RWPE1 (cell line): ENCODE data around the gene CD300A.

Source experiments
- CTCF ChIA-PET: fragments of 350-600 bp; sonication (Branson Sonifier 250); formaldehyde crosslinking; extraction: SDS; loops from one replicate; lab custom pipeline; 2021; lab: Yijun Ruan, JAX
- POLR2A ChIA-PET: fragments of 400-600 bp; formaldehyde crosslinking; extraction: SDS; loops from one replicate; lab custom pipeline; 2020; ENCODE audit warnings: antibody characterized with exemption; ENCODE audit not compliant: low non-redundant PET; lab: Yijun Ruan, JAX
- DNase-seq: peaks from one replicate; pipeline ENCODE4 v3.0.0; 2012; ENCODE audit warnings: low spot score
- H3K27ac ChIP-seq: fragments of 450-650 bp; 2 replicates; pipeline ENCODE4 v1.5.1; 2017
- TF ChIP-seq, protein P1 (sequence below): fragments of 450-650 bp; conservative IDR thresholded peaks from 2 replicates; pipeline ENCODE4 v1.5.1; 2017; ENCODE audit warnings: low read depth, mild to moderate bottlenecking

Gene CD300A

GRCh38 chr17:74466111-74466827 is at the start of gene CD300A:
Gene CD300A (plus strand): TSS chr17:74466634. CDS start chr17:74466704, 70 bp downstream.
- TF ChIP-seq, protein P1, sequence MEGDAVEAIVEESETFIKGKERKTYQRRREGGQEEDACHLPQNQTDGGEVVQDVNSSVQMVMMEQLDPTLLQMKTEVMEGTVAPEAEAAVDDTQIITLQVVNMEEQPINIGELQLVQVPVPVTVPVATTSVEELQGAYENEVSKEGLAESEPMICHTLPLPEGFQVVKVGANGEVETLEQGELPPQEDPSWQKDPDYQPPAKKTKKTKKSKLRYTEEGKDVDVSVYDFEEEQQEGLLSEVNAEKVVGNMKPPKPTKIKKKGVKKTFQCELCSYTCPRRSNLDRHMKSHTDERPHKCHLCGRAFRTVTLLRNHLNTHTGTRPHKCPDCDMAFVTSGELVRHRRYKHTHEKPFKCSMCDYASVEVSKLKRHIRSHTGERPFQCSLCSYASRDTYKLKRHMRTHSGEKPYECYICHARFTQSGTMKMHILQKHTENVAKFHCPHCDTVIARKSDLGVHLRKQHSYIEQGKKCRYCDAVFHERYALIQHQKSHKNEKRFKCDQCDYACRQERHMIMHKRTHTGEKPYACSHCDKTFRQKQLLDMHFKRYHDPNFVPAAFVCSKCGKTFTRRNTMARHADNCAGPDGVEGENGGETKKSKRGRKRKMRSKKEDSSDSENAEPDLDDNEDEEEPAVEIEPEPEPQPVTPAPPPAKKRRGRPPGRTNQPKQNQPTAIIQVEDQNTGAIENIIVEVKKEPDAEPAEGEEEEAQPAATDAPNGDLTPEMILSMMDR = no peak
- H3K27ac ChIP-seq = no peak within 1 kb of the TSS
- ChIA-PET CTCF (no interaction called here), POLR2A (no interaction called here)
- no peak for DNase-seq

GRCh38 chr17:74417178-74418045 is 49.0 kb upstream of the CD300A start:
- peak overlapping the region; percentile 20; the same call in 1 of the 2 replicates for H3K27ac ChIP-seq
- POLR2A ChIA-PET = no interaction called here
- peak; percentile 79 for DNase-seq
- TF ChIP-seq, protein P1 = no peak
- CTCF ChIA-PET = interaction anchor here (0.6 to 1.9 kb wide), 3 partner anchors 39 to 77 kb away, joined by 3 to 11 read pairs (median 4); no protein-coding TSS in a partner anchor

DNA sequence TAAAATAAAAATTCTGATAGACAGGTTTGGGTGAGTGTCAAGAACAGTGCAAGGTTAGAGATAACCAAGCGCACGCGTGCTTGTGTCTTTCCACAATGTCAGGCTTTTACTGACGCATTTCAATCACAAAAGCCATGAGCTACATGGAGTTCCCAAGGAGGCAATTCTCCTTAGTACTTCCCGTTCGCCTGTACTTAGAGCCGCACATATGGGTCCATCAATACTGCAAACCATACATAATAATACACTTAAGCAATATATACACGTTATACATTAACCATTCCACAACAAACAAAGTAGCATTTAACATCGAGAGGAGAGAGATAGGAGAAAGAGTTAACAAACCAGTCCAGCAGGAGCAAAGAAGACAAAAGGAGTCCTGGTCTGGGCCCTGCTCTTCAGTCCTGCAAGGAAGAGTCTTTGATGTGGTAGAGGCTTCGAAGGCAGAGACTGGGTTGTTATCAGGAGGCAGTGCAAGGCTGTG is 46.5 kb upstream of the CD300A start:
- TF ChIP-seq, protein P1 = no peak
- CTCF ChIA-PET = interaction anchor here (0.6 kb wide), 1 partner anchor 238 kb away, joined by 4 read pairs; no protein-coding TSS in a partner anchor
- POLR2A ChIA-PET = no interaction called here

DNA sequence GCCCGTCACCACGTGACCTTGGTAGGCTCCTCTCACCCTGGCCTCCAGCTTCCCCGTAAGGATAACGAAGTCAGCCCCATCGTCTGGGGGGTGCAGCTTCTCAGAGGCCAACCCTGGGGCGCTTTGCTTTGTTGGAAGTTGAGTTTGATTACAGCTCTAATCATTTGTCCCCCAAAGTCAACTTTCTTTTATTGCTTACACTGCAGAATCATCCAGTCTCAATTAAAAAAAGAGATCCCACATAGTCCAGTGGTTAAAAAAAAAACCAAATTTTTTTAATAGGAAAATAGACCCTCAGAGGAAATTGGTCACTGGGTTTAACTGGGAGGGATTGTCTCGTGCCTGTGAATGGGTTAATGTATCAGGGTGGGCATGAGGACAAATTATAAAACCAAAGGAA is 42.3 kb upstream of the CD300A start:
- CTCF ChIA-PET = interaction anchor here (0.7 to 1.9 kb wide), 2 partner anchors 14 to 45 kb away, joined by 3 to 8 read pairs; no protein-coding TSS in a partner anchor
- no peak overlapping the region for H3K27ac ChIP-seq
- POLR2A ChIA-PET = no interaction called here
- TF ChIP-seq, protein P1 = no peak
- DNase-seq = no peak

More for the DNA sequence above, 46.5 kb upstream of the CD300A start:
- no peak overlapping the region for H3K27ac ChIP-seq
- no peak for DNase-seq

- DNase-seq = no peak
- CTCF ChIA-PET = interaction anchor here (1.9 kb wide), 1 partner anchor 46 kb away, joined by 8 read pairs; no protein-coding TSS in a partner anchor
- H3K27ac ChIP-seq = no peak overlapping the region
- TF ChIP-seq, protein P1 = no peak
- POLR2A ChIA-PET = no interaction called here
Observed at GRCh38 chr17:74424657-74425056, 41.8 kb upstream of the CD300A start.

- TF ChIP-seq, protein P1 = no peak
- ChIA-PET CTCF (no interaction called here), POLR2A (no interaction called here)
- peak overlapping the region; percentile 99 for H3K27ac ChIP-seq
- DNase-seq = no peak
Observed at GRCh38 chr17:74426551-74427047, 39.8 kb upstream of the CD300A start.
